HG03354 (cell line): Measurements from ENCODE around the gene PRKAR1A.
"Not testable (repeated sequence)": the region's sequence is repeated elsewhere in the genome, so short reads cannot be mapped to it uniquely, and the experiment has no call there.

Experiments
- ATAC-seq: cut with Tn5 transposase; IDR thresholded peaks from one replicate; pipeline ENCODE4 v1.9.1; 2021; ENCODE audit warnings: mild to moderate bottlenecking; ENCODE audit not compliant: unreplicated experiment, poor library complexity, severe bottlenecking

PRKAR1A gene

DNA sequence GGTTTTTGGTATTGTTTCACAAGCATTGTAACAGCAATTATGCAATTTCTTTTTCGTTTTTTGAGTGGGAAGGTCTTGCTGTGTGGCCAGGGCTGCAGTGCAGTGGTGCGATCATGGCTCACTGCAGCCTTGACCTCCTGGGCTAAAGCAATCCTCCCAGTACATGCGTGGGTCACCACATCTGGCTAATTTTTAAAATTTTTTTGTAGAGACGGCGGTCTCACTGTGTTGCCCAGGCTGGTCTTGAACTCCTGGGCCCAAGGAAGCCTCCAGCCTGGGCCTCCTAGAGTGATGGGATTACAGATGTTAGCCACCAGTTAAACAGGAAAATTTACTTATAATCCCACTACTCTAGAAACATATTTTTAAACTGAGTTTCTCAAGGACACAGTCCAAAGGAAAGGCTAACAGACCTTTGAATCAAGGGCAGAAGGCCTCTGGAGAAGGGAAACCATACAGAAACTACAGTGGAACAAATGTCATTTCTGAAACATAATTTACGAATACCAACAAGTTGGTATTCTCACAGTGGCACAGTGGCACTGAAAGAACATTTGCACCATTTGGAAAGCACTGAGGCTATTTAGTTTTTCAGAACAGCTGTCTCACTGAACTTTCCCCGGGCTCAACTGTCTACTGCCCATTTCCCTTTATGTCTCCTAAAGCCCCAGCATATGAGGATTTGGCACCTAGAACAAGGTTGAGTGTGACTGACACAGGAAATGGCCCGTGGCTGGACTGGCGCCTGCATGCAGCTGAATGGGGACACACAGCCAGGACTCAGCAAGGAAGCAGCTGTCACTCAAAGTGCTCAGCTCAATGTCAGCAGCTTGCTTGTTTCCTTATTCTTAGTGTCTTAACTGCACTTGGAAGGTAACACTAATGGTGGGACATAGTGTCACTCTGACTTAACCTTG, 2.8 kb upstream of the PRKAR1A start:
- no peak for ATAC-seq

DNA sequence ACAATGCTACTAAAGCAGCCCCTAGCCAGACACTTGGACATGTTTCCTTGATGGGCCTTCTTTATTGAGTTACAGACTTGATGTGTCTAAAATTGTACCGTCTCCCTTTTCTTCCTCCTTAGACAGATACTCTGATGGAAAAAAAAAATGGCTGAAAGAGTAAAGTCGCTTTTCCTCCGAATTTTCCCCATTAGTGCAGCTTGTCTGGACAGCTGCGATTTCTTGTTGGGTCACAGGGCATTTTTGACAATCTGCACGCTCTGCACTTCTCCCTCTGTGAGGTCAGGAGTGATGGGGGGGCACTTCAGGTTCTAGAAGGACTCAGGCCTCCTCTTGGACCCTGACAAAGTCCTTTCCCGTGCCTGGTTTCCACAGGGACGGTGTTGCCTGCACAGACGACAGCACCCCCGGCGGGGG, 968 bp upstream of the PRKAR1A start:
- no peak for ATAC-seq

DNA sequence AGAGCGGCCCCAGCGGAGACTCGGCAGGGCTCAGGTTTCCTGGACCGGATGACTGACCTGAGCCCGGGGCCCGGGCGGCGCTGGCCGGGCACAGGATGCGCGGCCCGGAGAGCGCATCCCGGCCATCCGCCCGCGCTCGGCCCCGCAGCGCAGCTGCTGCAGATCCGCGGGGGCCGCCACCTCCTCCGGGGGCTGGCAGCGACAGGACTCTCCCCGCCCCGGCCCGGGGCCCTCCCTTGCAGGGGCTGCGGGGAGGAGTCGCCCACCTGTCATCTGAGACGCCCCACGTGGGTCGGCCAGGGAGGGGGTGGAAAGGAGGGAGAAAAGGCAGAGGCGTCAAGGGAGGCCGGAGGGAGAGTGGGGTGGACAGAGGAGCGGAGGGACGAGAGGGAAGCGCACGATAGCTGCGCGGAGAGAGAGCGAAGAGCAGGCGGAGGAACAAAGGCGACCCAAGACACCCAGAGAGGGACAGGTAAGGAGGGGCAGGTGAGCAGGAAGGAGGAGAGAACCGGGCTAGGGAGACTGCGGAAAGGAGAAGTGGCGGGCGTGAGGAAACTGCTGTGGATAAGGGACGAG, 471 bp upstream of the PRKAR1A start:
- peak; percentile 46 for ATAC-seq

DNA sequence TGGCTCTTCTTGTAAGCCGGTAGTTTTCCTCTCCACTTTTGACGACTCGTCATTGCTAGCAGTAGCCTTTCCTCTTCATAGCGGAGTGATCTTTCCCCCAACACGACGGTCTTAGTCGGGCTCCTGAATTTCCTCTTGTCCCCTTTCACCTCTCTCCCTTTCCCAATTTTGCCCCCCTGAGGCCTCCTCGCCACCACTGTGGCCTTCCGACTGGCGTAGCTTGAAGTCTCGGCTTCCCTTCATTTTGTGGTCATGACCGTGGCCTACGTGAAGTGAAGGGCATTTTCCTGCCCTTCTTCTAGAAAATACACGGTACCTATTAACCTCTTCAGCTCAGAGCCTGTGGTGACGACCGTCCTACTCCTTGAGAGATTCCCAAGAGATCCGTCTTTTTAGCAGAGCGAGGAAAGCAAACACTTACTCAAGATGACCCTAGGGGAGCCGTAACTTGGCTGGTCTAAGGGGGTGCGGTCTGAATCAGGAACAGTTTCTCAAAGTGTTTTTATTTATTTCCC, 787 bp downstream of the PRKAR1A start:
- ATAC-seq: no peak

DNA sequence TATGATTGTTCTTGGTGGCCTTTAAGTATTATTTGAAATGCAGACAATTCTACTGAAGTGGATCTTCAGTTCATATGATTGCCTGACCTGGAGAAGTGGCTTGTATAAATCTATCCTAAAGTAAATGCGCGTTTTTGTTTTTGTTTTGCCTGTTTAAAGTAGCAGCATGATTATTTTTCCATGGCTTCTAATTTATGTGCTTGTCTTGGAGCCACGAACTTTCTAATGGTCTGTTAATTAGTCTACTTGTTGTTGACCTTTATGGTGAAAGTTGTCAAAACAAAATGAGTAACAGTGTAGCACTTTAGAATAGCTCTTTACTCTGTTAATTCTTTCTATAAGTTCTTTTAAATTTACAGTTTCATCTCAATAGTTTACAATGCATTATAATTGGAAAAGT, 1.7 kb downstream of the PRKAR1A start:
- no peak for ATAC-seq

DNA sequence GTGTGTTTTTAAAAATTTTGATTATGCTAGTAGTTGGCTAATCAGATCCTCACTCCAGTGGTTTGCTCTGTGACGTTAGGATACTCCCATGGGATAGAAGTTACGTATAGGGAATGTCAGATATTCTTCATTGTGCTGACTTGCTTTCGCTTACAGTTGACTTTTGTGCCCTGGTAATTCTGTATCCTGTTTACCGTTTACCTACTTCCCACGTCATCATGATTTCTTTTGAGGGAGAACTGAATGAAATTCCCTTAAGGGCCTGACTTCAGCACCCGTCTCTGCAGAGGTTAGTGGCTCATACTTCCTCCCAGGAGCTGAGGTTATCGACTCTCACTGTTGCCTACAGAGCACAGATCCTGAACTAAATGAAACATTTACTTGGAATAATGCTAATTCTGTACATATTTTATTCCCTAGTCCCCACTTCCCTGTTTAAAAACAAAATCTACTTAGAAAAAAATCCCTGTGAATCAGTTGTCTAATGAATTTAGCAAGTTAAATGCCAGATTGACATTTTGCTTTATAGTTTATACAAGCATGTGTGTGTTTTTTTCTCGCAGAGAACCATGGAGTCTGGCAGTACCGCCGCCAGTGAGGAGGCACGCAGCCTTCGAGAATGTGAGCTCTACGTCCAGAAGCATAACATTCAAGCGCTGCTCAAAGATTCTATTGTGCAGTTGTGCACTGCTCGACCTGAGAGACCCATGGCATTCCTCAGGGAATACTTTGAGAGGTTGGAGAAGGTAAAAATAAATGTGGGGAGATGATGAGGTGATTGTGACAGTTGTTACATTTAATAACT, 2.8 kb downstream of the PRKAR1A start:
- no peak for ATAC-seq

DNA sequence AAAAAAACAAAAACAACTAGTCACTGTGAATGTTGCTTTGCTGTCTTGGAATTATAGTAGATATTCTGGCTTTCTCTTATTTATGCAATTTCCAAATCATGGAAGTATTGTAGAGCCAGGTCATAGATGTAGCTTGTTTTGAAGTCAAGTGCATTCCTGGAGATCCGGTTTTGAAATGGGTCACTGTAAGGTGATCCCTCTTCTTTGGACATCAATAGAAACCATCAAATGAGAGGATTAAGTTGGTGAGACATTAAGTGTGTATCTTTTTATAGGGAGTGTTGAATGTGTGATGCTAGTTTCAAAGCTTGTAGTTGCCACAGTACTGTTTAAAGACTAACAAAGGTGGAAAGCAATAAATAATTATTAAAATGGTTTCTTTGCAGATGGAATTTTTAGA, 4.5 kb downstream of the PRKAR1A start:
- ATAC-seq: no peak

DNA sequence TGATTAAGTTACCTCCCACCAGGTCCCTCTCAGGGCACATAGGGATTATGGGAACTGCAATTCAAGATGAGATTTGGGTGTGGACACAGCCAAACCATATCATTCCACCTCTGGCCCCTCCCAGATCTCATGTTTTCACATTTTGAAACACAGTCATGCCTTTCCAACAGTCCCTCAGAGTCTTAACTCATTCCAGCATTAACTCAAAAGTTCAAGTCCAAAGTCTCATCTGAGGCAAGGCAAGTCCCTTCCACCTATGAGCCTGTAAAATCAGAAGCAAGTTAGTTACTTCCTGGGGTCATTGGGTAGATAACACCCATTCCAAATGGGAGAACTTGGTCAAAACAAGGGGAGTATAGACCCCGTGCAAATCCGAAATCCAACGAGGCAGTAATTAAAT, 5.4 kb downstream of the PRKAR1A start:
- ATAC-seq: not testable (repeated sequence)

DNA sequence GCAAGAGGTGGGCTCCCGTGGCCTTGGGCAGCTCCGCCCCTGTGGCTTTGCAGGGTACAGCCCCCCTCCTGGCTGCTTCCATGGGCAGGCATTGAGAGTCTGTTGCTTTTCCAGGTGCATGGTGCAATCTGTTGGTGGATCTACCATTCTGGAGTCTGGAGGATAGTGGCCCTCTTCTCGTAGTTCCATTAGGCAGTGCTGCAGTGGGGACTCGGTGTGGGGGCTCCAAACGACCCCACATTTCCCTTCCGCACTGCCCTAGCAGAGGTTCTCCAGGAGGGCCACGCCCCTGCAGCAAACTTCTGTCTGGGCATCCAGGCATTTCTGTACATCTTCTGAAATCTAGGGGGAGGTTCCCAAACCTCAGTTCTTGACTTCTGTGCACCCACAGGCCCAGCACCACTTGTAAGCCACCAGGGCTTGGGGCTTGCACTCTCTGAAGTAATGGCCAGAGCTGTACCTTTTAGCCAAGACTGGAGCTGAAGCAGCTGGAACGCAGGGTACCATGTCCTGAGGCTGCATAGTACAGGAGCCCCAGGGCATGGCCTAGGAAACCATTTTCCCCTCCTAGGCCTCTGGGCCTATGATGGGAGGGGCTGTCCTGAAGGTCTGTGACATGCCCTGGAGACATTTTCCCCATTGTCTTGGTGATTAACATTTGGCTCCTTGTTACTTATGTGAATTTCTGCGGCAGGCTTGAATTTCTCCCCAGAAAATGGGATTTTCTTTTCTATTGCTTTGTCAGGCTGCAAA, 6.0 kb downstream of the PRKAR1A start:
- no peak for ATAC-seq

DNA sequence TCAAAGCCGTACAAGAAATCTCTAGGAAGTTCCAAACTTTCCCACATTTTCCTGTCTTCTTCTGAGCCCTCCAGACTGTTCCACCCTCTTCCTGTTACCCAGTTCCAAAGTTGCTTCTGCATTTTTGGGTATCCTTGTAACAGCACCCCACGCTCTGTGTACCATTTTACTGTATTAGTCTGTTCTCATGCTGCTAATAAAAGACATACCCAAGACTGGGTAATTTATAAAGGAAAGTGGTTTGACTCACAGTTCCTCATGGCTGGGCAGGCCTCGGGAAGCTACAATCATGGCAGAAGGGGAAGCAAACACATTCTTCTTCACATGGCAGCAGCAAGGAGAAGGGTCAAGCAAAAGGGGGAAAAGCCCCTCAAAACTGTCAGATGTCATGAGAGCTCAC, 6.8 kb downstream of the PRKAR1A start:
- not testable (repeated sequence) for ATAC-seq

DNA sequence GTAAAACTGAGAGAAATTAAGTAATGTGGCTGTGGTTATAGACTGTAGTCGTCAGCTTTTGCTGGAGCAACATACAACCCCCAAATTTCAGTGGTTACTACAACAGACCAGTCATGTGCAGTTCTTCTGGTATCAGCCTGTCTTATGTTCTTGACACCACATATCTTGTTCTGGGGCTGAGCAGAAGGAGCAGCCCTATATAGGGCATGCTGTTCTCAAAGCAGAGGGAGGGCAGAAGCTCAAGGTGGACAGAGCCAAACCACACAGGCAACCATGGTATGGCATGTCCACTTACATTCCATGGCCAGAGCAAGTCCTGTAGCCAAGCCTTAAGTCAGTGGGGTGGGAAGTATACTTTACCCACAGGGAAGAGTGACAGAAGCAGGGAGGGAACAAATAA, 7.7 kb downstream of the PRKAR1A start:
- ATAC-seq: no peak

DNA sequence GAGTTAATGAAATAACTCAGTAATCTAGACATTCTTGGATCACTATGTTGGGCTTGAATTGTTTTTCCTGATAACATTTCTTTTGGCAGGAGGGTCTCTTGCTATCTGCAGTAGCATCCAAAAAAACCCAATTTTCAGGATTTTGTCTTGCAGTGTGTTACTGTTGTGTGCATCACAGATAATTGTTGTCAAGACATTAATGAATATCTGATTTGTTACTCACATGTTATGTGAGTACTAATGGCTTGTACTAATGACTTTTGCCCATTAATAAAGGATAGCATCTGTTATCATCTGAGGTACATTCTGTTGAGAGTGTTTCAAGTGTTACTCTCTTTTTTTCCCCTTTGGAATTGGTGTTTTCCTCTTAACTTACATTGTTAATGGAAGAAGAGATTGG, 10.0 kb downstream of the PRKAR1A start:
- ATAC-seq: no peak

DNA sequence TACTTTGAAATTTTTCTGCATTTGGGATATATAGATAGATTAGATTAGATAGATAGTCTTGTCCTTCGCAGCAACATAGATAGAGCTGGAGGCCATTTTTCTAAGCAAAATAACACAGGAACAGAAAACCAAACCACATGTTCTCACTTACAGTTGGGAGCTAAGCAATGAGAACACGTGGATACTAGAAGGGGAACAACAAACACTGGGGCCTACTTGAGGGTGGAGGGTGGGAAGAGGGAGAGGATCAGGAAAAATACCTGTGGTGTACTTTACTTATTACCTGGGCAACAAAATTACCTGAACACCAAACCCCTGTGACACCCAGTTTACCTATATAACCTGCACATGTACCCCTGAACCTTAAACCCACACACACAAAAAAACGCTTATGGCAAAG, 14.3 kb downstream of the PRKAR1A start:
- no peak for ATAC-seq

DNA sequence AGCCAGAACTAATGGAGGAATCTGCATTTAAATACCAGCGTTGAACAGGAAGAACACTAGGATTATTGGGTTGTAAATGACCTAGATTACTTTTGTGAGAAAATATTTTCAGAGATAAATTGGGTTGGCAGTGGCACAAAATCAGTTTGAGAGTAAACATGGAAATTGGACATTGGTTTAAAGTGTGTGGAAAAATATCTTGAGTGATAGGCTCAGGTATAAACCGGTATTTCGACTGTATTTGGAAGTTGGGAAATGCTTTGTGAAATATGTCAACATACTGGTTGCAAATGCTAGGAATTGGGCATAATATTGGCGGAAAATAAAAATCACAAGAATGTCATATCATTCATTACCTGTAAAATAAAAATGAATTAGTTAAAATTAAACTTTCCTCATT, 15.1 kb downstream of the PRKAR1A start:
- ATAC-seq: no peak

DNA sequence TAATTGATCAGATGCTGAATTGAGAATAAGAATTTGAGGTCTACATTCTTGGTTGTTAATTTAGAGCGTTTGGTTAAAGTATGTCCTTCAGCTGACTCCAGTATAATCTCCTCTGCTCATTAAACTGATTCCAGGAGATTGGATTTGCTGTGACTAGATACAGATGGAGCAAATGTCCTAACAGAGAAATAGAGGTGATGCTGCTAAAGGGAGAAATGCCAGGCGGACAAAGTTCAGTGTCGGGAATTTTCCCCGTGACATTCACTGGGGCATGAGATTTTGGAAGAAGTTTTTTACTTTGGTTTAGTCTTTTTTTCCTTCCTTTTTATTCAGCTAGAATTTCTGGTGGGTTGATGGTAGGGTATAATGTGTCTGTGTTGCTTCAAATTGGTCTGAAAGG, 19.0 kb downstream of the PRKAR1A start:
- no peak for ATAC-seq

DNA sequence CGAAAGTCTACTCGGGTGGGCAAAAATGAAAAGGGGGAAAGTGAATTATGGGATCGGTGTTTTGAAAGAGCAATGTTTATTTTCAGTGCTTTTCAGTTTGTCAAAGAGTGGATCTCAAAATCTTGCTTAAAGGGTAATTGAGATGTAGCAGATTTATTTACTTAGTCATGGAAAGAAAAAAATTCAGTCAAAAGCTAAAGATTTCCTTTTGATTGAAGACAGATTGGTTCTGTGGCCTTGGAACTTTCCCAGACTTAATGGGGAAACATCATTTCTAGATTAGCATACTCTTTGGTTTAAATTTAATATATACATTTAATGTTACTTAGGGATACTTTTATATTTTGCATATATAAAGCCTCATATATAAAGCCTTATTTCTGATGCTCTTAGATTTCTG, 20.6 kb downstream of the PRKAR1A start:
- no peak for ATAC-seq

DNA sequence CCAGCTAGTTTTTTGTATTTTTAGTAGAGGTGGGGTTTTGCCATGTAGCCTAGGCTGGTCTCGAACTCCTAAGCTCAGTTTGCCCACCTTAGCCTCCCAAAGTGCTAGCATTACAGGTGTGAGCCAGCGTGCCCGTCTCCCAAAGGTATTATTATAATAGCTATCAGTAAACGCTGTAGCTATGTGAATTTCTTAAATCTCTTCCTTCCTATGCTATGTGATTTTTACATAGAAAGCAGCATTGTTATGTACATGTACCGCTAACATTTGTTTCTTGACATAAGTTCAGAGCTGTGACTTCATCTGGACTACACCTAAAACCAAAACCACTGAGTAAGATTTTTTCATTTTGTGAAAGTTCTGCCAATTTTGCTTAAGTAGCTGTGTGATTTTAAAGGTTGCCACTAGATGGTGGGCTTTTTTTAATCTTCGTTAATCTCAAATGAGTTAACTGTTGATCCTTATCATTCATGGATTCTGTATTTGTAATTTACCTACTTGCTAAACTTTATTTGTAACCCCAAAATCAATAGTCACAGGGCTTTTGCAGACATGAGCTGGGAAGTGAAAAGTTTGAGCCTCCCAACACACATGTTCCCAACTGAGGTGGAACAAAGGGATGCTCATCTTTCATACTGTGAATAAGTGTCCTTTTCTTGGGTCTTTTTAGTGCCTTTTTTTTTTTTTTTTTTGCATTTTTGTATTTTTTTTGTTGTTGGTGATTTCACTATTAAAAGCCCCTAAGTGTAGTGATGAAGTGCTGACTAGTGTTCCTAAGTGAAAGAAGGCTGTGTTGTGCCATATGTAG, 21.9 kb downstream of the PRKAR1A start:
- ATAC-seq: no peak

DNA sequence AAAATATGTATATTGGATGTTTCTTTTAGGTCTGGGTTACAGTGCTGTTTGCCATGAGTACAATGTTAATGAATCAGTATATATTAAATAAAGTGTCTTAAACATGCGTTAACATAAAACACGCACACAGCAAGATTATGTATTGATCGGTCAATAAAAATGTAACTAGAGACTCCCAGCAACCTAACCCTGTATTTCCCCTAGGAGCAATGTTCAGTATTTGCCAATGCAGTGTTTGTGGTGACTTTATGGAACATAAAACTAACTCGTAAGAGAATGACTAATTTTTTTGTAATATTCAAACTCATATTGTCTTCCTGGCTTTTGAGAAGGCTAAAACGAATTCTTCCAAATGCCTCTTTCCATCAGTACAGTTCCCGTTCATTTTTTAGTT, 22.5 kb downstream of the PRKAR1A start:
- ATAC-seq: no peak

DNA sequence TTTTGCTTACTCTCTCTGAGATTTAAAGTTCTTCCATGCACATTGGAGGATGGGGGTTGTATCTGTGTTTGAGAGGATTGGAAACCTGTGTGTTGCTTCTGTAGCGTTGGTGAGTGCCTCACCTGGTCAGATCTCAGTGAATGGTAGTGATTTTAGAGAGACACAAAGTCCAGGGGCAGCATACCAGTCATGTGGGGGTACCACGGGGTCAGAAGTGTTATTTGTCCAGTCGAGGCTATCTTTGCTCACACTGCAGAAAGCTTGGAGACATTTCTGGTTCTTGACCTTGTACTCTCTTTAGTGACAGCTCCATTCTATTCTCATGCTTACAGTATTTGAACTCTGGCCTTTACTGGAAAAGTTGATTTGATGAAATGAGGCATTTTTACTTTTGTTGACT, 23.7 kb downstream of the PRKAR1A start:
- no peak for ATAC-seq
